Panc1 (cell line): Measurements from ENCODE around the gene EMC8.

Experiments
- POLR2AphosphoS5 ChIP-seq: IDR thresholded peaks from 2 replicates; pipeline ENCODE4 v1.6.1; 2012; ENCODE audit warnings: mild to moderate bottlenecking, low read depth, low read length, moderate library complexity
- TF ChIP-seq, protein P1 (sequence below): fragments of 450-650 bp; IDR thresholded peaks from 2 replicates; pipeline ENCODE4 v1.5.1; 2017; ENCODE audit warnings: mild to moderate bottlenecking

DNA sequence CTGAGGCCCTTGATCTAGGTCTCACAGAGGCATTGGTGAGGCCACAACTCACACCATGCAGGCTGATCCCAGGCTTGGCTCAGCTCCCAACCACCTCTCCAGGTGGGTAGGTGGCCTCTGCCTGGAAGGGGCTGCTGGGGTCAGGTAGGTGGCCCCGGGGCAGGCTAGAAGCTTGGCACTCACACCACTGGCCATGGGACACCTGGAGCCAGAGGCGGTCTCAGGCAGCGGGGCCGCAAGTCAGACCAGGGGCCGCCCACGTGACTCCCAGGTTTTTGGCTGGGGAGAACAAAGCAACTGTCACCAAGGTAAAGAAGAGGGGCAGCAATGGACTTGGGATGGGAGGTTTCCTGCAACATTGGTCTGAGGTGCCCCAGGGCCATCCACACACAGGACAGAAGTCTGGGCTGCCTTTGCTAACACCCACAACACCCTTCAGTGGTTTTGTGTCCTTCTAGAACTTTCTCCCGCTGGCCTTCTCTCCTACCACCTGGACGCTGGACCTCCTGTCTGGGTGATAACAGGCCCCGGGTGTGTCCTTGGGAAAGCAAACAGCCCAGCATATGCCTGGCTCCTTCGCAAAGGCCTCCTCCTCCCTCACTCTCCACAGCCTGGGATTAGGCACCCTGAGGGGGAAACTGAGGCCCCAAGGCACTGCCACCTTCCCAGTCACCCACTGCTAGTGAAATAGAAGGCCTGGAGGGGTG is 64.9 kb downstream of the EMC8 start:
- TF ChIP-seq, protein P1, sequence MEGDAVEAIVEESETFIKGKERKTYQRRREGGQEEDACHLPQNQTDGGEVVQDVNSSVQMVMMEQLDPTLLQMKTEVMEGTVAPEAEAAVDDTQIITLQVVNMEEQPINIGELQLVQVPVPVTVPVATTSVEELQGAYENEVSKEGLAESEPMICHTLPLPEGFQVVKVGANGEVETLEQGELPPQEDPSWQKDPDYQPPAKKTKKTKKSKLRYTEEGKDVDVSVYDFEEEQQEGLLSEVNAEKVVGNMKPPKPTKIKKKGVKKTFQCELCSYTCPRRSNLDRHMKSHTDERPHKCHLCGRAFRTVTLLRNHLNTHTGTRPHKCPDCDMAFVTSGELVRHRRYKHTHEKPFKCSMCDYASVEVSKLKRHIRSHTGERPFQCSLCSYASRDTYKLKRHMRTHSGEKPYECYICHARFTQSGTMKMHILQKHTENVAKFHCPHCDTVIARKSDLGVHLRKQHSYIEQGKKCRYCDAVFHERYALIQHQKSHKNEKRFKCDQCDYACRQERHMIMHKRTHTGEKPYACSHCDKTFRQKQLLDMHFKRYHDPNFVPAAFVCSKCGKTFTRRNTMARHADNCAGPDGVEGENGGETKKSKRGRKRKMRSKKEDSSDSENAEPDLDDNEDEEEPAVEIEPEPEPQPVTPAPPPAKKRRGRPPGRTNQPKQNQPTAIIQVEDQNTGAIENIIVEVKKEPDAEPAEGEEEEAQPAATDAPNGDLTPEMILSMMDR = no peak
- TF ChIP-seq POLR2AphosphoS5 = no peak
